A549 (cell line): Measurements from ENCODE around the gene PLCB1. TPM values are rescaled to one million over a fixed set of nuclear protein-coding genes. Genes with fewer than 3 reads are reported as not detected.

Experiments used
- ATAC-seq, 2 experiments: fragments of 200-7000 bp in 1 of 2; fragments of >200 bp in 1 of 2; cut with Nextera tagmentation in 1 of 2; cut with Tn5 transposase in 1 of 2; 3 replicates each; pipeline versions ENCODE4 v1.8.0 to v1.9.1; 2018 to 2020; ENCODE audit warnings: mild to moderate bottlenecking in 1 of 2, moderate library complexity in 1 of 2
- CTCF ChIA-PET: fragments of 300-600 bp; sonication (Branson Sonifier 250); formaldehyde crosslinking; extraction: SDS; loops from one replicate; lab custom pipeline; 2021; ENCODE audit warnings: antibody characterized with exemption, inconsistent platforms; lab: Yijun Ruan, JAX
- POLR2A ChIA-PET: fragments of 350-600 bp; formaldehyde crosslinking; extraction: SDS; loops from one replicate; lab custom pipeline; 2021; ENCODE audit warnings: antibody characterized with exemption, inconsistent platforms; lab: Yijun Ruan, JAX
- DNase-seq, 2 experiments: peaks; one replicate each; pipeline versions ENCODE4 v3.0.0 to v3.0.0-alpha.2; 2011 to 2016; ENCODE audit warnings: low read depth in 1 of 2, low spot score in 1 of 2
- FAIRE-seq: peaks from 2 replicates; lab custom pipeline; 2011; peaks lifted over from hg19 to GRCh38; lab: Jason Lieb, UNC
- H3K27ac ChIP-seq, 2 experiments: fragments of >200 bp; sonication (Bioruptor Twin); formaldehyde crosslinking; 3 replicates each; pipeline ENCODE4 v1.5.1; 2016 to 2017
- H3K4me1 ChIP-seq: fragments of >200 bp; sonication (Bioruptor Twin); formaldehyde crosslinking; 3 replicates; pipeline ENCODE4 v1.6.1; 2016
- H3K4me2 ChIP-seq: fragments of >200 bp; sonication (Bioruptor Twin); formaldehyde crosslinking; 3 replicates; pipeline ENCODE4 v1.6.1; 2016
- H3K4me3 ChIP-seq: fragments of >200 bp; sonication (Bioruptor Twin); formaldehyde crosslinking; 3 replicates; pipeline ENCODE4 v1.5.1; 2016
- H3K9me3 ChIP-seq: fragments of >200 bp; sonication (Bioruptor Twin); formaldehyde crosslinking; 3 replicates; pipeline ENCODE4 v1.6.1; 2016
- CBX8 ChIP-seq: fragments of 200-600 bp; sonication (generic); IDR thresholded peaks from 2 replicates; pipeline ENCODE4 v1.6.1; 2016
- CEBPB ChIP-seq, 2 experiments: fragments of >200 bp in 1 of 2; sonication (Bioruptor Twin) in 1 of 2; formaldehyde crosslinking in 1 of 2; IDR thresholded peaks; 2 replicates each; pipeline ENCODE4 v1.6.1; 2012 to 2016
- CHD2 ChIP-seq: fragments of 150-350 bp; IDR thresholded peaks from 2 replicates; pipeline ENCODE4 v1.6.1; 2014; ENCODE audit warnings: low read length; ENCODE audit not compliant: partially characterized antibody
- CTCF ChIP-seq: fragments of >200 bp; sonication (Bioruptor Twin); formaldehyde crosslinking; IDR thresholded peaks from 3 replicates; pipeline ENCODE4 v1.5.1; 2016
- EHMT2 ChIP-seq: fragments of 200-600 bp; sonication (generic); IDR thresholded peaks from 2 replicates; pipeline ENCODE4 v1.6.1; 2016; ENCODE audit warnings: antibody characterized with exemption, low read depth, mild to moderate bottlenecking, moderate library complexity
- FOSB ChIP-seq: fragments of 250-450 bp; sonication (Bioruptor Pico); IDR thresholded peaks from 2 replicates; pipeline ENCODE4 v1.5.0; 2020; ENCODE audit warnings: mild to moderate bottlenecking, moderate library complexity
- FOXS1 ChIP-seq: fragments of 250-450 bp; sonication (Bioruptor Pico); IDR thresholded peaks from 2 replicates; pipeline ENCODE4 v1.5.0; 2020; ENCODE audit warnings: mild to moderate bottlenecking, moderate library complexity
- GATA3 ChIP-seq: IDR thresholded peaks from 2 replicates; pipeline ENCODE4 v1.6.1; 2012; ENCODE audit warnings: borderline replicate concordance
- HES2 ChIP-seq: fragments of >200 bp; sonication (Bioruptor Twin); formaldehyde crosslinking; IDR thresholded peaks from 2 replicates; pipeline ENCODE4 v1.6.1; 2016
- HMGXB4 ChIP-seq: fragments of 250-450 bp; sonication (Bioruptor Pico); IDR thresholded peaks from 2 replicates; pipeline ENCODE4 v1.5.0; 2021; ENCODE audit warnings: mild to moderate bottlenecking, moderate library complexity, borderline replicate concordance
- HOXB5 ChIP-seq: fragments of 250-450 bp; sonication (Bioruptor Pico); IDR thresholded peaks from 2 replicates; pipeline ENCODE4 v1.5.0; 2020; ENCODE audit warnings: mild to moderate bottlenecking, moderate library complexity
- JUN ChIP-seq, 2 experiments: fragments of >200 bp; sonication (Bioruptor Twin); formaldehyde crosslinking; IDR thresholded peaks; 2 replicates in 1 of 2; 3 replicates in 1 of 2; pipeline ENCODE4 v1.6.1; 2016 to 2017
- JUNB ChIP-seq: fragments of >200 bp; sonication (Bioruptor Twin); formaldehyde crosslinking; IDR thresholded peaks from 2 replicates; pipeline ENCODE4 v1.6.1; 2016
- KDM1A ChIP-seq: fragments of 200-600 bp; sonication (generic); IDR thresholded peaks from 2 replicates; pipeline ENCODE4 v1.6.1; 2016; ENCODE audit warnings: low read depth, mild to moderate bottlenecking
- KDM5A ChIP-seq: fragments of 200-600 bp; sonication (generic); IDR thresholded peaks from 2 replicates; pipeline ENCODE4 v1.6.1; 2016; ENCODE audit warnings: antibody characterized with exemption, mild to moderate bottlenecking
- MAZ ChIP-seq: fragments of 150-350 bp; IDR thresholded peaks from 2 replicates; pipeline ENCODE4 v1.6.1; 2014; ENCODE audit warnings: antibody characterized with exemption, low read depth, low read length, borderline replicate concordance
- POLR2A ChIP-seq: IDR thresholded peaks from 2 replicates; pipeline ENCODE4 v1.6.1; 2012; ENCODE audit warnings: mild to moderate bottlenecking, low read length
- RARB ChIP-seq: fragments of 250-450 bp; sonication (Bioruptor Pico); IDR thresholded peaks from 2 replicates; pipeline ENCODE4 v1.8.0; 2021; ENCODE audit warnings: mild to moderate bottlenecking, moderate library complexity
- RCOR1 ChIP-seq: fragments of 150-350 bp; IDR thresholded peaks from 2 replicates; pipeline ENCODE4 v1.6.1; 2014; ENCODE audit warnings: antibody characterized with exemption, low read length, low read depth
- TFCP2L1 ChIP-seq: fragments of 250-450 bp; sonication (Bioruptor Pico); IDR thresholded peaks from 2 replicates; pipeline ENCODE4 v1.5.0; 2021; ENCODE audit warnings: mild to moderate bottlenecking
- ZC3H11A ChIP-seq: fragments of 450-650 bp; IDR thresholded peaks from 2 replicates; pipeline ENCODE4 v1.6.1; 2014; ENCODE audit warnings: antibody characterized with exemption, mild to moderate bottlenecking
- WGBS: methylation state at CpG from one replicate; pipeline ENCODE4 v1.1.6; 2017; ENCODE audit errors: missing lambda C conversion rate; 5-methylcytosine and 5-hydroxymethylcytosine counted together
- polyA plus RNA-seq, 4 experiments: library from polyadenylated mRNA; depleted of rRNA in 3 of 4; stranded (reverse); fragments of >200 nt; fragmentation: RNase III in 1 of 4; extraction: RNeasy Plus Mini Kit Qiagen cat#74134 plus additional on column Dnase treatment in 1 of 4; gene quantifications; 2 replicates in 3 of 4; 3 replicates in 1 of 4; pipeline ENCODE4 v1.2.3, GENCODE V29; 2011 to 2017
- TF ChIP-seq, protein P1 (sequence below): fragments of 450-650 bp; IDR thresholded peaks from 2 replicates; pipeline ENCODE4 v1.6.1; 2014; ENCODE audit warnings: antibody characterized with exemption
- TF ChIP-seq, protein P2 (sequence below): fragments of 150-350 bp; IDR thresholded peaks from 2 replicates; pipeline ENCODE4 v1.6.1; 2014; ENCODE audit warnings: low read depth, mild to moderate bottlenecking, low read length

Gene PLCB1
- polyA plus RNA-seq, 2 of the 4 experiments (the other 2 are of a cell fraction), result 0.97 to 6.3 TPM

DNA sequence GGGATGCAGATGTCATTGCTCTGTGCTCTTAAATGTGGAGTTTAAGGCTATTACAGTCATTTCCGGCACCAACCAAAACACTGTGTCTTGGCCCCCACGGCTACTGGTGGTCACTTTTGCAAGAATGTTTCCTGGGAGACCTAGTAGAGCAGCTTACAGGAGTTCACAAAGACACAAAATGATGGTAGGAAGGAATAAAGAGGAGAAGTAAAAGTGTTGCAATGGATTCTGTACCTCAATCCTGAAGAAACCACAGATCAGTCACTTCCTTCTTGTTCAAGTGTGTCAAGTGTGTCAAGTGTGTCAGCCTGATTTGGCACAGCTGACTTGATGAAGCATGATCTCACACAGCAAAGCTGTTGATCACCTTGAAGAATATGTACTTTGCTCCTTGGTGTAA is 344.0 kb downstream of the PLCB1 start:
- DNase-seq (no peak), ATAC-seq (no peak), FAIRE-seq (peak; percentile 18)
- TF ChIP-seq, protein P1, sequence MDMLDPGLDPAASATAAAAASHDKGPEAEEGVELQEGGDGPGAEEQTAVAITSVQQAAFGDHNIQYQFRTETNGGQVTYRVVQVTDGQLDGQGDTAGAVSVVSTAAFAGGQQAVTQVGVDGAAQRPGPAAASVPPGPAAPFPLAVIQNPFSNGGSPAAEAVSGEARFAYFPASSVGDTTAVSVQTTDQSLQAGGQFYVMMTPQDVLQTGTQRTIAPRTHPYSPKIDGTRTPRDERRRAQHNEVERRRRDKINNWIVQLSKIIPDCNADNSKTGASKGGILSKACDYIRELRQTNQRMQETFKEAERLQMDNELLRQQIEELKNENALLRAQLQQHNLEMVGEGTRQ, result no peak
- TF ChIP-seq ZC3H11A (no peak), CHD2 (no peak), GATA3 (no peak), EHMT2 (no peak), JUN (IDR thresholded peaks at IDR 0.05) (no peak), POLR2A (no peak), CTCF (no peak), FOSB (CRISPR knock-in tag) (no peak), JUNB (no peak), CBX8 (no peak), TFCP2L1 (CRISPR knock-in tag) (no peak), HMGXB4 (no peak), FOXS1 (CRISPR knock-in tag) (no peak), HES2 (no peak), RARB (CRISPR knock-in tag) (no peak), CEBPB (IDR thresholded peaks at IDR 0.05) (no peak)
- TF ChIP-seq, protein P2, sequence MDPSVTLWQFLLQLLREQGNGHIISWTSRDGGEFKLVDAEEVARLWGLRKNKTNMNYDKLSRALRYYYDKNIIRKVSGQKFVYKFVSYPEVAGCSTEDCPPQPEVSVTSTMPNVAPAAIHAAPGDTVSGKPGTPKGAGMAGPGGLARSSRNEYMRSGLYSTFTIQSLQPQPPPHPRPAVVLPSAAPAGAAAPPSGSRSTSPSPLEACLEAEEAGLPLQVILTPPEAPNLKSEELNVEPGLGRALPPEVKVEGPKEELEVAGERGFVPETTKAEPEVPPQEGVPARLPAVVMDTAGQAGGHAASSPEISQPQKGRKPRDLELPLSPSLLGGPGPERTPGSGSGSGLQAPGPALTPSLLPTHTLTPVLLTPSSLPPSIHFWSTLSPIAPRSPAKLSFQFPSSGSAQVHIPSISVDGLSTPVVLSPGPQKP, result no peak
- POLR2A ChIA-PET, result no interaction called here
- no peaks in the 10 kb centered on the region for H3K4me1 ChIP-seq
- H3K9me3 ChIP-seq, result no peaks in the 10 kb centered on the region
- H3K4me2 ChIP-seq, result no peak overlapping the region
- no peak overlapping the region for H3K4me3 ChIP-seq
- CTCF ChIA-PET, result no interaction called here
- WGBS, result 14% methylated on average over 2 of the region's 2 CpGs
- no peak overlapping the region for H3K27ac ChIP-seq

DNA sequence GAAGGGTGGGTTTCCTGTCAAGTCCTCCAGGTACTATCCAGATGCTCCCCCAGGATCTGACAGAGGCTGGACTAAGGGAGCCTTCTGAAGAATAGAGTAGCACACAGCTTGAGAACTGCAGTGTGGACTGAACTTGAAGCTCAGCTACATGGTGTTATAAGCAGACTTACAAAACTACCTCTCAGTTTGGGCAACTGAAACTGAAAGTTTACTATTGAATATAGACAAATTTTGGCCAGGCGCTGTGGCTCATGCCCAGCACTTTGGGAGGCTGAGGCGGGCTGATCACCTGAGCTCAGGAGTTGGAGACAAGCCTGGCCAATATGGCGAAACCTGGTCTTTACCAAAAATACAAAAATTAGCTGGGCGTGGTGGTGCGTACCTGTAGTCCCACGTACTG is 348.5 kb downstream of the PLCB1 start:
- Histone ChIP-seq H3K9me3 (no peaks in the 10 kb centered on the region), H3K4me1 (no peaks in the 10 kb centered on the region), H3K27ac (no peak overlapping the region), H3K4me3 (no peak overlapping the region), H3K4me2 (no peak overlapping the region)
- DNase-seq (no peak), ATAC-seq (peak in 1 of 2 experiments; percentile 39; a peak in 1 of 6 replicates), FAIRE-seq (no peak)
- ChIA-PET CTCF (interaction anchor here (1.1 to 2.5 kb wide), 2 partner anchors 8 to 241 kb away, joined by 3 to 7 read pairs; no protein-coding TSS in a partner anchor), POLR2A (no interaction called here)
- TF ChIP-seq, protein P2, result no peak
- TF ChIP-seq MAZ (no peak), FOSB (CRISPR knock-in tag) (no peak), KDM5A (no peak), KDM1A (no peak), CHD2 (no peak), HOXB5 (CRISPR knock-in tag) (no peak), RCOR1 (no peak), FOXS1 (CRISPR knock-in tag) (no peak), JUNB (no peak)
- WGBS, result 18% methylated on average over 6 of the region's 6 CpGs
